Measurements from ENCODE around the gene ZNF670. TPM values are rescaled to one million over a fixed set of nuclear protein-coding genes. Genes with fewer than 3 reads are reported as not detected.

ZNF670 gene
- total RNA-seq, 1 donor from 2014 or later, result 38.4 TPM

Other genes with a start within 250 kb of the ZNF670 start
- 41.6 and 62.1 TPM in 2 replicates for gene AHCTF1, start 146.9 kb downstream of the ZNF670 start, total RNA-seq (ENCODE audit: low replicate concordance)
- gene ZNF695, start 70.8 kb downstream of the ZNF670 start, total RNA-seq (ENCODE audit: low replicate concordance), result 27.6 and 34.6 TPM in 2 replicates
- gene ZNF669, start 25.5 kb upstream of the ZNF670 start, total RNA-seq (ENCODE audit: low replicate concordance), result 23.2 and 28.1 TPM in 2 replicates
- 94.3 and 129 TPM in 2 replicates for gene ZNF124, start 93.2 kb upstream of the ZNF670 start, total RNA-seq (ENCODE audit: low replicate concordance)
- gene VN1R5, start 177.3 kb upstream of the ZNF670 start, total RNA-seq (ENCODE audit: low replicate concordance), result not detected in 2 replicates